T-helper 2 cell treated with Interferon-gamma antibody and Interleukin-4, amounts not matched to agents 100 ng/mL and 5 ng/mL, for 36 hours (primary cell): ENCODE measurements around the gene TRMT112. TPM values are rescaled to one million over a fixed set of nuclear protein-coding genes. Genes with fewer than 3 reads are reported as not detected.

Experiments
- intact Hi-C: fragments of 100-400 bp; cut with micrococcal nuclease; formaldehyde crosslinking; loops from one replicate; pipeline ENCODE4 v1.15.1; 2023
- total RNA-seq: library from RNA; stranded (reverse); gene quantifications from 2 replicates; pipeline ENCODE4 v1.2.3, GENCODE V29; 2022

TRMT112 gene
- total RNA-seq, 1 donor from 2014 or later = 212 TPM

DNA sequence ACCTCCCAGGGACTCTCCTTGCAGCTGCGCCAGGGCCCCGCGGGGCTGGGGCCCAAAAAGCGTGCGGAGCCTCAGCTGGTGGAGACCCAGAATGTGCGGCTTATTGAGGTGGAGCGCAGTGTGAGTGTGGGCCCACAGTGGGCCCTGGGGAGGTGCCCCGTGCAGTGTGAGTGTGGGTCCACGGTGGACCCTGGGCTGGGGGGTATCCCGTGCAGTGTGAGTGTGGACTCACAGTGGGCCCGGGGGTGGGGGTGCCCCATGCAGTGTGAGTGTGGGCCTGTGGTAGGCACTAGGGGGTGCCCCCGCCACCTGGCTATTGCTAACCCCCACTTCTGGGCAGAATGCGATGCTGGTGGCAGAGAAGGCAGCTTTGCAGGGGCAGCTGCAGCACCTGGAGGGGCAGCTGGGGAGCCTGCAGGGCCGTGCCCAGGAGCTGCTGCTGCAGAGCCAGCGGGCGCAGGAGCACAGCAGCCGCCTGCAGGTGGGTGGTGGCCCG is 33.8 kb upstream of the TRMT112 start:
- intact Hi-C loops = no loop called here

DNA sequence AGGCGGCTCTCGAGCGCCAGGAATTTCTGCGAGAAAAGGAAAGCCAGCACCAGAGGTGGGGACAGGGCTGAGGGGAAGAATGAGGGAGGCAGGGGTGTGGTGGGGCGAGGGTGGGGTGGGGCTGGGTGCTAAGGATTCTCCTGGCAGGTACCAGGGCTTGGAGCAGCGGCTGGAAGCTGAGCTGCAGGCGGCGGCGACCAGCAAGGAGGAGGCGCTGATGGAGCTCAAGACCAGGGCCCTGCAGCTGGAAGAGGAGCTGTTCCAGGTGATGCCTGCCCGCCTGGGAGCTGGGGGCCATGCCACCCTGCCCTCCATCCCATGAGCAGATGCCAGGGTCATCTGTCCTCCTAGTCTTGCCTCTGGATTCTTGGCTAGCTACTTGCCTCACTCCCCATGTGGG is 32.0 kb upstream of the TRMT112 start:
- intact Hi-C loops = no loop called here

DNA sequence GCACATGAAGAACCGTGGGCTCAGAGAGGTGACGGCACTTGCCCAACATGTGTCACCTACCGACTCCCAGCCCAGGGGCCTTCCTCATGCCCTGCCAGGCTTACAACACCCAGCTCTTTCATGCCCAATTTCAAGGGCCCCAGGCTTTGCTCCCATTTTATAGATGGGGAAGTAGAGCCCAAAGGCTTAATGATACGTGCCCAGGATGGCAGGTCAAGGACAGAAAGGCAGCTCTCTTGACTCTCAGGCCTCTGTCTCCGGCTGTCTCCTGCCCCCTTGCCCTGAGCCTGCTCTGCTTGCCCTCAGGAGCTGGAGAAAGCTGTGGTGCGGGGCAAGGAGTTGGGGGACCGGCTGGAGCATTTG is 31.6 kb upstream of the TRMT112 start:
- intact Hi-C loops = no loop called here

DNA sequence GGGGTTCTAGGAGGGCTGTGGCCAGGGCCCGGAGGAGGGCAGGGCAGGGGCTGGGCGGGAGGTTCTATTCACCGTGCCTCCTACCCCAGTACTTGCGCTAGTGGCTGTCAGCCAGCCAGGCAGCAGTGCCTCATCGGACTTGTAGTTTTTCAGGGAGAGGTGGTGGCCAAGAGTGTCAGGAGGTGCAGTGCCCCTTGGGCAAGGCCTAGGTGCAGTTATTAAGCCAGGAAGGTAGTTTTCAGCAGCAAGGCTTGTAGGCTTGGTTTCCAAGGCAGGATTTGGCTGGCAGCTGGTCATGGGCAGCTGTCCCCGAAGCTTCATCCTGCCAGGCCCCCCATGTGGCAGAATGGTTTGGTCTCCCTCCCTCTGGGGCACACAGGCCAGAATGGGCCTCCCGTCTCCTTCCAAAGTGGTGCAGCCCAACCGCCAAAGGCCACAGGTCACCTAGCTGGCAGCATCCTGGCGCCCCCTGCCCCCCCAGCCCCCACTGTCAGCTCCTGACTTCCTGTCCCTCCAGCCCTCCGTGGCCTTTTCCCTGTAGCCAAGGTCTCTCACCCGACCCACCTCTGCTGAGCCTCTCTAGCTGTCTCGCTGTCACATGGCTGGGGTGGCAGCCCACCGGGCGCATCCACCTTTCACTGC is 31.1 kb upstream of the TRMT112 start:
- intact Hi-C loops = no loop called here

DNA sequence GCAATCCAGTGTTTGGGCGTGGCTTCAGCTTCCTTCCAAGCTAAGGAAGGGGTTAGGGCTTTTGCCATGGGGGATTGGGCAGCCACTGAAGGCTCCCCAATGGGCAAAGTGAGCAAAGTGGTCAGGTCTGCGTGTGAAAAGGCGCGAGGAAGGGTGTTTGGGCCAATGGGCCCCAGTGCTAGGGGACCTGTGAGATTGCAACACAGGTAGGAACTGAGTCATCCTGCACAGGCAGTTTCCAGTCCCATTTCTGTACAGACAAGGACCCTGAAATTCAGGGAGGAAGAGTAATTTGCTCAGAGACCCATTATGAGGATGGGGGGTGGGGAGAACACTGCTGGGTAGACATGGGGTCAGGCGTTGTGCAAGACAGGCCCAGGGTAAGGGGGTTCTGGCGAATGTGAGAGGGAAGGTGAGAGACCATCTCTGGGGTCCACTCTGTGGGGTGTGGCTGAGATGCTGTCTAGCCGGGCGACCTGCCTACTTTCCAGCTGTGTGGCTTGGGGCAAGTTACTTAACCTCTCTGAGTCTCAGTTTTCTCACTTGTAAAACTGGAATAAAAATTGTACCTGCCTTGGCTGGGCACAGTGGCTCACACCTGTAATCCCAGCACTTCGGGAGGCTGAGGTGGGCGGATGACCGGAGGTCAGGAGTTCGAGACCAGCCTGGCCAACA is 30.0 kb upstream of the TRMT112 start:
- intact Hi-C loops = no loop called here

DNA sequence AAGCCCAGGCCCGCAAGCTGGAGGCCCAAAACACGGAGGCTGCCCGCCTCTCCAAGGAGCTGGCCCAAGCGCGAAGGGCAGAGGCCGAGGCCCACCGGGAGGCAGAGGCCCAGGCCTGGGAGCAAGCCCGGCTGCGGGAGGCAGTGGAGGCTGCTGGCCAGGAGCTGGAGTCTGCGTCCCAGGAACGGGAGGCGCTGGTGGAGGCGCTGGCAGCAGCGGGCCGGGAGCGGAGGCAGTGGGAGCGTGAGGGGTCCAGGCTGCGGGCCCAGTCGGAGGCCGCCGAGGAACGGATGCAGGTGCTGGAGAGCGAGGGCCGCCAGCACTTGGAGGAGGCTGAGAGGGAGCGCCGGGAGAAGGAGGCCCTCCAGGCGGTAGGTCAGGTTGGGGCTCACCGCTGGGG is 27.4 kb upstream of the TRMT112 start:
- intact Hi-C loops = no loop called here

DNA sequence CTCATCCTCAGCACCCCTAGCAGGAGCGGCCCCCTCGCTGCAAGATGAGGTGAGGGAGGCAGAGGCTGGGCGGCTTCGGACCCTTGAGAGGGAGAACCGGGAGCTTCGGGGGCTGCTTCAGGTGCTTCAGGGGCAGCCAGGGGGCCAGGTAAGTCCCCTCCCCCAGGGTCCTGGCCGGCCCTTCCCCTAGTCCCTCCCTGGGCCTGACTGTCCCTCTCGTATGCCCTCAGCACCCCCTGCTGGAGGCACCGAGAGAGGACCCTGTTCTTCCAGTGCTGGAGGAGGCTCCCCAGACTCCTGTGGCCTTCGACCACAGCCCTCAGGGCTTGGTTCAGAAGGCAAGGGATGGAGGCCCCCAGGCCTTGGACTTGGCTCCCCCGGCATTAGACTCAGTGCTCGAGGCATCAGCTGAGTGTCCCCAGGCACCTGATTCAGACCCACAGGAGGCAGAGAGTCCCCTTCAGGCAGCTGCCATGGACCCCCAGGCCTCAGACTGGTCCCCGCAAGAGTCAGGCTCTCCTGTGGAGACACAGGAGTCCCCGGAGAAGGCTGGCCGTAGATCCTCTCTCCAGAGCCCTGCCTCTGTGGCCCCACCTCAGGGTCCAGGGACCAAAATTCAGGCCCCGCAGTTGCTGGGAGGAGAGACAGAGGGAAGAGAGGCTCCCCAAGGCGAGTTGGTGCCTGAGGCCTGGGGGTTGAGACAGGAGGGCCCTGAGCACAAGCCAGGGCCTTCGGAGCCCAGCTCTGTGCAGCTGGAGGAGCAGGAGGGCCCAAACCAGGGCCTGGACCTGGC is 26.6 kb upstream of the TRMT112 start:
- intact Hi-C loops = no loop called here

DNA sequence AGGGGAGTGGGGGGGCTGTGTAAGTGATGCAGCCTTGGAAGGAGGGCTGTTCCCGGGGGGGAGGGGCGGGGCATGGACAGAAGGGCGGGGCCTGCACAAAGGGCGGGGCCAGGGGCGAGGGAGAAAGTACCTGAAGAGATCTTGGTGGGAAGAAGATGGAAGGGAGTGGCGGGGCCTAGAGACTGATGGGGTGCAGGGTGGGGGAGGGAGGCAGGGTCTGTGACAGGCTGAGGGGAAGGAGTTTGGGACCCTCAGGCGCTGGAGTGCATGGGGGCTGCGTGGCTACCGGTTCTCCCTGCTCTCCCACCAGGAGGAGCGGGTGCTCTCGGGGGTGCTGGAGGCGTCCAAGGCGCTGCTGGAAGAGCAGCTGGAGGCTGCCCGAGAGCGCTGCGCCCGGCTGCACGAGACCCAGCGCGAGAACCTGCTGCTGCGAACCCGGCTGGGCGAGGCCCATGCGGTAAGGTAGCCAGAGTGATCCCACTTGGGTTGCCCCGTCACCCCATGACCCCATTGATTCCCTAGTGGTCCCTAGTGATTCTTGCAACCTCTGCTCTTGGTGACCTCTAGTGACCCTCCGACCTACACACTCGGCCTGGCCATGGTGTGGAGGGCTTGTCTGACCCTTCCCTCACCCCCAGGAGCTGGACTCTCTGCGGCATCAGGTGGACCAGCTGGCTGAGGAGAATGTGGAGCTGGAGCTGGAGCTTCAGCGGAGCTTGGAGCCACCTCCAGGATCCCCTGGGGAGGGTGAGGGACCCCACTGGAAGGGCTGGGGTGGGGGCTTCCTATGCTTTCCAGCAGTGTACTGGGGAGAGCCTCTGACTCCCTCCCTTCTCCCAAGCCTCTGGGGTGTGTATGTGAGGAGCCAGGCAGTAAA is 25.7 kb upstream of the TRMT112 start:
- intact Hi-C loops = loop anchor here (1.0 kb wide), 3 partner anchors 16 to 38 kb away; partner anchors contain the start of genes ESRRA, RPS6KA4 and TRMT112

DNA sequence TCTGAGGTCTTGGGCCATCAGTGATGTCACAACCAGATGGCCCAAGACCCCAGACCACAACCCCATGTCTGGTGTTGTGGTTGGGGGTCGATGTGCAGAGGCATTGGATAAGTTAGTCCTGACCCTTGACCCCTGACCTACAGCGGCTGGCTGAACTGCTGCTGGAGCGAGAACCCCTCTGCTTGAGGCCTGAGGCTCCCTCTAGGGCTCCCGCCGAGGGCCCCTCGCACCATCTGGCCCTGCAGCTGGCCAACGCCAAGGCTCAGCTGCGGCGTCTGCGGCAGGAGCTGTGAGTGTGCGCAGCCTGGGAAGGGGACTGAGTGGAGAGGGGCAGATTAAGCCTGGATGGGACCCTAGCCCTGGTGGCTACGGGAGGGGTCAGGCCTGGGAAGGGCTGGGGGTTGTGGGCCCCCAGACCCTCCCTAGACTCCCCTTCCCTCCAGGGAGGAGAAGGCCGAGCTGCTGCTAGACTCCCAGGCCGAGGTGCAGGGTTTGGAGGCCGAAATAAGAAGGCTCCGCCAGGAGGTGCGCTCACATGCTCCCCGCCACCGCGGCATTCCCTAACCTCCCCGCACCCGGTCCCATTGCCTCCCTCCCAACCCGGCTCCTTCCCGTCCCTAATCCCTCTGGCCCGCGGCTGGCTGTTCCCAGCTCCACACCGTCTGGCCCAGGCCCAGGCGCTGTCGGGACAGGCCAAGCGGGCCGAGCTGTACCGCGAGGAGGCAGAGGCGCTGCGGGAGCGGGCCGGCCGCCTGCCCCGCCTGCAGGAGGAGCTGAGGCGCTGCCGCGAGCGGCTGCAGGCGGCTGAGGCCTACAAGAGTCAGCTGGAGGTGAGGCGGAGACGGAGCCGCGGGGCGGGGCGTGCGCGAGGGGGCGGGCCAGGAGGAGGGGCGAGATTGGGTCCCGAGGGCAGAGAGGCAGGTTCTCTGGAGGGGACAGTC is 24.8 kb upstream of the TRMT112 start:
- intact Hi-C loops = loop anchor here (1.0 kb wide), 3 partner anchors 17 to 37 kb away; partner anchors contain the start of genes ESRRA, RPS6KA4 and TRMT112

DNA sequence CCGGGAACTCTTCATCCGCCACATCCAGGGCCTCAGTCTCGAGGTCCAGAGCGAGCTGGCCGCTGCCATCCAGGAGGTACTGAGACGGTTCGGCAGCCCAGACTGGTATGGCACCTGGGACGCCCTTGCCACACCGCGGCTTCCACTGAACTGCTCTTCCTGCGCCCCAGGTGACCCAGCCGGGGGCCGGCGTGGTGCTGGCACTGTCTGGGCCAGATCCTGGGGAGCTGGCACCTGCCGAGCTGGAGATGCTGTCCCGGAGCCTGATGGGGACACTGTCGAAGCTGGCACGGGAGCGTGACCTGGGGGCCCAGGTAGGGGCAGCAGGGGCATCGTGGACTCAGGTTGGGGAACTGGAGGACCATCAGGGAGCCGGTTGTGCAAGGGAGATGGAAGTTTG is 24.1 kb upstream of the TRMT112 start:
- intact Hi-C loops = no loop called here

DNA sequence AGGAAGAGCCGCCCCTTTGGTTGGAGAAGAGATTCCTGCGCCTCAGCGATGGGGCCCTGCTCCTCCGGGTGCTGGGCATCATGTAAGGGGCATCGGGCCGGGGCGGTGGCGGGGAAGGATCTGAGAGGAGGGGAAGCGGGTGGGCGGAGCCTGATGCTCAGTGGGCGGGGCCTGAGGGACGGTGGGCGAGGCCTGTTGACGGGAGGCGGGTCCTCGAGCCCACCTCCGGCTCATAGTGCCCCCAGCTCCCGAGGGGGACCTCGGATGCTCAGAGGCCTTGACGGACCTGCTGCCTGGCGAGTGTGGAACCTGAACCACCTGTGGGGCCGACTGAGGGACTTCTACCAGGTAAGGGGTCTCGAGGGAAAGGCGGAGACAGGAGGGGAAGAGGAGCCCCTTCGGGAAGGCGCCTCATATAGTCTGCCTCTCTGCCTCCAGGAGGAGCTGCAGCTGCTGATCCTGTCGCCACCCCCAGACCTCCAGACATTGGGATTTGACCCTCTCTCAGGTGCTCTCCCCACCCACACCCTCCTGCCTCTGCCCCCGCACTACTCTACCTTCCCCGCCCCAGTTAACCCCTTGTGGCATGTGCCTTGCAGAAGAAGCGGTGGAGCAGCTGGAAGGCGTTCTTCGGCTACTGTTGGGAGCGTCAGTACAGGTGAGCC is 23.4 kb upstream of the TRMT112 start:
- intact Hi-C loops = loop anchor here (1.0 kb wide), 1 partner anchor 71 kb away; no protein-coding TSS in a partner anchor

DNA sequence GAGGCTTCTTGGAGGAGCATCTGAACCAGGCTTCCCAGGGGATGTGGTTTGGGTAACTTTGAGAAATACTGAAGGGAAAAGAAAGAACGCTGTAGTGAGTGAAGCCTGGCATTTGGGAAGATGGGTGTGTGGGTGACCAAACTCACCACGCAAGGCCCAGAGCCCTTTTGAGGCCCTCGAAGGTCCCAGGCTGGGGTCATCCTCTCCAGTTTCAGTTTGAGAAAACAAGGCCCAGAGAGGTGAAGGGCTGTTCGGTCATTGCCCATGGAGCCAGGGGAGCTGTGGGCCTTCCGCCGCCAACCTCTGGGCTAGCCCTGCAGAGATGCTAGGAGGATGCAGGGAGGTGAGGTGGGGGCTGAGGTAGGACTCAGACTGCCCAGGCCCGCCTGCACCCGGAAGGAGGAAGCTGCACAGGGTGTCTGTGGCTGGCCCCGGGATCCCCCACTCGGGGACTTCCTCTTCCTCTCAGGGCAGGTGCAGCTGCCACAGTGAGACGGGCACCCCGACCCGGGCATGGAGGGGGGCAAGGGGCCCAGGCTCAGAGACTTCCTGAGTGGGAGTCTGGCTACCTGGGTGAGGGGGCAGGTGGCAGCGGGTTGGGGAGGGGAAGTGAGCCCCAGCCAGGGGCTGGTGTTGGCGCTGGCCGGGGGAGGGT is 22.5 kb upstream of the TRMT112 start, which contains the start of gene CCDC88B:
Gene CCDC88B, plus strand, starts transcription at position 451 of the 655 bp plus-strand sequence. Its CDS starts 63 bp downstream, at position 514.
- intact Hi-C loops = loop anchor here (1.0 kb wide), 1 partner anchor 70 kb away; no protein-coding TSS in a partner anchor

DNA sequence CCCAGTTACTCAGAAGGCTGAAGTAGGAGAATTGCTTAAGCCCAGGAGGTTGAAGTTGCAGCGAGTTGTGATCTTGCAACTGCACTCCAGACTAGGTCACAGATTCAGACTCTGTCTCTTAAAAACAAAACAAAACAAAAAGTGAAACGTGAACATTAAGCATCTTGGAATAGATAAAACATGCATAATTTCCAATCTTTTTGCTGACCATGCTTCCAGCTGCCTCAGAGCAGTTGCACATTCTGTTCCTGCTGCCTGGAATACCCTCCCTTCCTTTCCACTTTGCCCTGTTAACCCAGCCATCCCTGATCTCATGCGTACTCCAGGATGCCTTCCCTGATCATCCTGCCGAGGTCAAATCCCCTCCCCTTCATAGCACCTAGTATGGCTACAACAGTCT is 21.9 kb upstream of the TRMT112 start:
- intact Hi-C loops = no loop called here

DNA sequence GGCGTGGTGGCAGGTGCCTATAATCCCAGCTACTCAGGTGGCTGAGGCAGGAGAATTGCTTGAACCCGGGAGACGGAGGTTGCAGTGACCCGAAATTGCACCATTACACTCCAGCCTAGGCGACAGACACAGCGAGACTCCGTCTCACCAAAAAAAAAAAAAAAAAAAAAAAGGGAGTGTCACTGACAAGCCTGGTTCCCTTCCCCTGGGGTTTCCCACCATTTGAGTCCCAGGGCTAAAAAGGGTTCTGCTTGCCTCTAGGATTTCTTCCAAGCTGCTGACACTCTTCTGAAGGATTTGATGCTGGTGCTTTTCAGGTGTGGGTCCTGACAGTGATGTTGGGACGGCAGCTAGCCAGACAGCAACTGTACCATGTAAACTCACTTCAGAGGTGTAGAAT is 21.4 kb upstream of the TRMT112 start:
- intact Hi-C loops = no loop called here

DNA sequence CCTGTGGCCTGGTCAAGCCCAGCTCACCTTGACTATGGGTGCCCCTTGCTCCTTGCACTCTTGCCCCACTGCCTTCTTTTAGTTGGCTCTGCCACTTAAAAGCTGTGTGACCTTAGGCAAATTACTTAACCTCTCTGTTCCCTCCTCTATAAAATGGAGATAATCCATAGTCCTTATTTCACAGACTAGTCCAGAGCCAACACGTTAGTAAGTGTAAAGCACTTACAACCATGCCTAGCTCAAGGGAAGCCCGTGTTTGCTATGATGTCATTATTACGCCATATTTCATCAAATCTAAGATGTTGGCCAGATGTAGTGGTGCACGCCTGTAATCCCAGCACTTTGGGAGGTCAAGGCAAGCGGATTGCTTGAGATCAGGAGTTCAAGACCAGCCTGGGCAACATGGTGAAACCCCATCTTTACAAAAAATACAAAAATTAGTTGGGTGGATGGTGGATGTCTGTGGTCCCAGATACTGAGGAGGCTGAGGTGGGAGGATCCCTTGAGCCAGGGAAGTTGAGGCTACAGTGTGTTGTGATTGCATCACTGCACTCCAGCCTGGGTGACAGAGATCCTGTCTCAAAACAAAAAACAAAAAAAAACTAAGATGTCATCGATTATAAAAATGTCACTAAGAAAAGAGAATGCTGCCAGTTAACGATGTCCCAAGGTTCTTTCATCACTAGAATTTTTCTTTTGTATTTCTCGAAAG is 20.3 kb upstream of the TRMT112 start:
- intact Hi-C loops = no loop called here

DNA sequence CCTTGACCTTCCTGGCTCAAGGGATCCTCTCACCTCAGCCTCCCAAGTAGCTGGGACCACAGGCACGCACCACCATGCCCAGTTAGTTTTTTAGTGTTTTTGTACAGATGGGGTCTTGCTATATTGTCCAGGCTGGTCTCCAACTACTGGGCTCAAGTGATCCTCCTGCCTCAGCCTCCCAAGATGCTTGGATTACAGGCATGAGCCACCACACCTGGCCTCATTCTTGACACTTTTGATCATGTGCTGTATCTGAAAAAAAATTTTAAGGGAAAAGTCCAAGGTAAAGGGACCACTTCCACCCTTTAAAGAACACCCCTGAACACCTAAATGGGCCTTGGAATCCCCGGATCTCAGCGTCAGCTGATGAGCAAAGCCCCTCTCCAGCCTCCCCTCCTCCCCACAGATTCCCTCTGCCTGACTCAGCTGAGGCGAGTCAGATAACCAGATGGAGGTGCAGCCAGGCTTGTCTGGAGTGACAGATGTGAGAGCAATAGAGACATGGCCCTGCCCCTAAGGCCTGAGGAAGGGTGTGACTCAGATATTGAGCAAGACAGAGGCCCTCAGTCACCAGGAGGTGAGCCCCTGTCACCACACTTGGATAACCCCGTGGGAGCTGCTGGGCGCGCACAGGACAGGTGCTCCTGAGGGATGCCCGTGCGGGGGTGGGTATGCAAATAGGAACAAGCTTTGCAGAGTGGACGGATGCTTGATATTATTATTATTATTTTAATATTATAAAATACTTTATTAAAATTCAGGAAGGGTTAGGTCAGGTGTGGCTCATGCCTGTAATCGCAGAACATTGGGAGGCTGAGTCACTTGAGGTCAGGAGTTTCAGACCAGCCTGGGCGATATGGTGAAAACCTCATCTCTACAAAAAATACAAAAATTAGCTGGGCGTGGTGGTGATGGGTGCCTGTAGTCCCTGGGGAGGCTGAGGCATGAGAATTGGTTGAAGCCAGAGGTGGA is 17.7 kb upstream of the TRMT112 start:
- intact Hi-C loops = no loop called here

DNA sequence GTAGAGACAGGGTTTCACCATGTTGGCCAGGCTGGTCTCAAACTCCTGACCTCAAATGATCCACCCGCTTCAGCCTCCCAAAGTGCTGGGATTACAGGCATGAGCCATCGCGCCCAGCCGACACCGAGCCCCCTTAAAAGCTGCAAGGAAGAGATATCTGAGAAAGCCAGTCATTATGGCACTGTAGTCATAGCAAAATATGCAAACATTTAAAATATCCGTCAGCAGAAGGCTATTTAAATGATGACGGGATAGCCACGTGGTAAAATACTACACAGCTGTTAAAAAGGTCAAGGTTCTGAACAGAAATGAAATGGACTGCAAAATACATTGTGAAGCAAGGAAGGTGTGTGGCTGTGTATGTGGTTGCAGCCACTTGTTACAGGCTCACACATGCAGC is 16.2 kb upstream of the TRMT112 start:
- intact Hi-C loops = no loop called here
